Colon (tissue), 2 donors: ENCODE data around the gene BGLAP.

Experiments
- FAIRE-seq: peaks from 2 replicates; lab custom pipeline; 2012; peaks lifted over from hg19 to GRCh38; lab: Jason Lieb, UNC
- donor health status: control.
- donor health status: control.

BGLAP gene

DNA sequence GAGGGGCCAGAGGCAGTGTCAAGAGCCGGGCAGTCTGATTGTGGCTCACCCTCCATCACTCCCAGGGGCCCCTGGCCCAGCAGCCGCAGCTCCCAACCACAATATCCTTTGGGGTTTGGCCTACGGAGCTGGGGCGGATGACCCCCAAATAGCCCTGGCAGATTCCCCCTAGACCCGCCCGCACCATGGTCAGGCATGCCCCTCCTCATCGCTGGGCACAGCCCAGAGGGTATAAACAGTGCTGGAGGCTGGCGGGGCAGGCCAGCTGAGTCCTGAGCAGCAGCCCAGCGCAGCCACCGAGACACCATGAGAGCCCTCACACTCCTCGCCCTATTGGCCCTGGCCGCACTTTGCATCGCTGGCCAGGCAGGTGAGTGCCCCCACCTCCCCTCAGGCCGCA is at the start of gene BGLAP:
BGLAP (plus strand) TSS at position 259 of the 400 bp plus-strand sequence; CDS start at position 307, 48 bp downstream.
- FAIRE-seq = no peak

DNA sequence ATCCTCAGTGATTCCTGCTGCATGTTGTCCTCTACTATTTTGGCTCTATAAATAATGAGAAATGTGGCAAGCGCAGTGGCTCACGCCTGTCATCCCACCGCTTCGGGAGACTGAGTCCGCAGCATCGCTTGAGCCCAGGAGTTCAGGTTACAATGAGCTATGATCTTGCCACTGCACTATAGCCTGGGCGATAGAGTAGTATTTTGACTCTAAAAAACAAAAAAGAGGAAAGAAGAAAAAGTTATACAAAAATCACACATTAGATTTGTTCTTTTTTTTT is 48.8 kb upstream of the BGLAP start:
- no peak for FAIRE-seq

DNA sequence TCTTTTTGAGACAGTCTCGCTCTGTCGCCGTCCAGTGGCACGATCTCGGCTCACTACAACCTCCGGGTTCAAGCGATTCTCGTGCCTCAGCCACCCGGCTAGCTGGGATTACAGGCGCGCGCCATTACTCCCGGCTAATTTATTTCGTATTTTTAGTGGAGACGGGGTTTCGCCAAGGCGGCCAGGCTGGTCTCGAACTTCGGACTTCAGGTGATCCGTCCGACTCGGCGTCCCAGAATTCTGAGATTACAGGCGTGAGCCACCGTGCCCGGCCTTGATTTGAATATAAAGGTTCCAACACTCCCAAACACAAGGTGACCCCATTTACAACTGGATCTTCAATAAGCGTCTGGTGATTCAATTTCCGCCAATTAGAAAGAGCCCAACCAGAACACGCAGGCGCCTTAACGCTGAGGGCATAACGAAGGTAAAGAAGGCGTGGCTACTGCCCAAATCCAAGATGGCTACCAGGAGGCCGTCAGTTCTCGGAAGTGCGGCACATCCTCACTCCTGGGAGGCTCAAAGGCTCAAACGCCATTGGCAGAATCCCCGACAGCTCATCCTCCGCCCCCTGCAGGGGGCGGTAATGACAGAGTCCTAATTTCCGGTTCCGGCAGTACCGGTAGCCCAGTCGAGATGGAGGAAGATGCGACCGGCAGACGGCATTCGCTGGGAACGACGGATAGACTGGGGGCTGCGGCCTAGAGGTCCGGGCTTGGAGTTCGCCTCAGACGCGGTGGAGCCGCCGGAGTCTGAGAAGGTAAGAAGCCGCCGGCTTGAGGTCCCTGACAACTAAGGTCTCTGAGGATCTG is 48.3 kb upstream of the BGLAP start, which contains the start of gene SLC25A44:
SLC25A44 (plus strand) TSS at position 617 of the 812 bp plus-strand sequence. CDS start 5,744 bp downstream, outside the sequence.
- peak; percentile 91 for FAIRE-seq

DNA sequence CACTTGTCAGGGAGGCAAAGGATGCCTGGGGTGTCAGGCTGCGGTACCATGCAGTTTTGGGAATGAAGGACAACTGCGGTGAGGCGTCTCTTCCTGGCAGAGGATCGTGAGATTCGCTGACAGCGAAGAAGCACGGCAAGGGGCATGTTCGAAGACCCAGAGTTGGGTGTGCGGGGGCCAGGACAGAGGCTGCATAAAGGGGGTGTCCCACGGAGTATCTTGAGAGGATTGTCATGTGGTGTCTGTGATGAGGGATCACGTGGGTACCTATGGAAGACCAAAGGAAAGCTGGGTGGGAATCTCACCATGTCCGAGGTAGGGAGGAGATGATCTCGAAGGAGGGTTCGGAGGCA is 47.7 kb upstream of the BGLAP start:
- FAIRE-seq = no peak

DNA sequence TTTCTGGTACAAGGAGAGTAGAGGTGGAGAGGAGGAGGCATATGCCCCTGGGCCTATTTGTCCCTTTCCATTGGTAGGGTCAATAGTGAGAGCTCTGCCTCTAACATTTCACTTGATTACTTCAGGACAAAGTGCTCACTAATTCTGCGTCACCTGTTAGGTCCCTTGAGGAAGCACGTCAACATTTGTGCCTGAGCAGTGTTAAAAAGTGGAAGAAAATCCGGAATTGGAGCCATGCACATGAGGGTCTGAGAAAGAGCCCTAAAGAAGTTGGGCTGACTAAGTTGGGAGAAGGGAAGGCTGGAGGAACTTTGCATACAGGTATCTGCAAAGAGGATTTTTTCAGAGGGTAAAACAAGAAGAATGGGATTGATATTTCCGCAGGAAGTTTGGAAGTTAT is 46.1 kb upstream of the BGLAP start:
- no peak for FAIRE-seq

DNA sequence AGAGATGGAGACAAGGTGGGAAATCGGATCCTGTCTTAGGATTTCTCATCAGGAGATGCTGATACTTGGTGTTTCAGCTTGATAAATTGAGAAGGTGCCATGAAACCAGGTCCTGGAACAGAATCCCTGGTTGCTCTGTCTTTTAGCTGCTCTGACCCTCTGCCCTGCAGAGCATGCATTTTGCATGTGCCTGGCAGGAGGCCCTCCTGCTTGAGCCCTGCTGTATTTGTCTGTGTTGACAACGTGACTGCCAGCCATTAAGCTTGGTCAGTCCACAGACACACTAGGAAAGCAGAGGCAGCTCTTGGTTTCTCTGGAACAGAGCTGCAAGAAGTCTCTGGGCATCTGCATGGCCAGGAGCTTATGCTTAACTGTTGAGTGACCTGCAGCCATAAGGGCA is 45.5 kb upstream of the BGLAP start:
- FAIRE-seq = no peak

DNA sequence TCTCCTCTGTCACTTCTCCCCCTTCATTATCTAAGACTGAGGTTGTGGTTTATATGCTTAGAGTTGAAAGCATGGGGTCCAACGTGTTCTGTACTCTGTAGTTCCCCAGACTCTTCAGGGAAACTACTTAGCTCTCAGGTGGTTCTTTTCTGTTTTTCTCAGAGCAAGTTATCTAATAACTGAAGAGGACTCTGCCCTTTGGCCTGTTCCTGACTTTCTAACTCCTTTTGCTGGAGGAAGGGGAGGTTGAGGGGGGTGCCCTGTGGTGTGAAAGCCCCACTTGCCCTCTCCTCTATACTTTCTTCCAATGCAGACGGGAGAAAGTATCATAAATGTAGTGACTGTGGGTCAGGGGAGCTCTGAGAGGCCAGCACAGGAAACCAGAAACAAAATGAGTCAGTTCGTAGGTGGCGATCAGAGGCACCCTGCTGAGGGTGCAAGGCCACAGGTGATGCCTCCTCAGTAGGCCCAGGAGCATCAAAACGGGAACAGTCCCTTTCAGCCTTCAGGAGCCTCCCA is 43.1 kb upstream of the BGLAP start:
- no peak for FAIRE-seq

DNA sequence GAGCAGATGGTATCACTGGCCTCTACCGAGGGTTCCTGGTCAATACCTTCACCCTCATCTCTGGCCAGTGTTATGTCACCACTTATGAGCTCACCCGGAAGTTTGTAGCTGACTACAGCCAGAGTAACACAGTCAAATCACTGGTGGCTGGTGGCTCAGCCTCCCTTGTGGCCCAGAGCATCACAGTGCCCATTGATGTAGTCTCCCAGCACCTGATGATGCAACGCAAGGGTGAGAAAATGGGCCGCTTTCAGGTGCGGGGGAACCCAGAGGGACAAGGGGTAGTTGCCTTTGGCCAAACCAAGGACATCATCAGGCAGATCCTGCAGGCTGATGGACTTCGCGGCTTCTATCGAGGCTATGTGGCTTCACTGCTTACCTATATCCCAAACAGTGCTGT is 41.9 kb upstream of the BGLAP start:
- no peak for FAIRE-seq

DNA sequence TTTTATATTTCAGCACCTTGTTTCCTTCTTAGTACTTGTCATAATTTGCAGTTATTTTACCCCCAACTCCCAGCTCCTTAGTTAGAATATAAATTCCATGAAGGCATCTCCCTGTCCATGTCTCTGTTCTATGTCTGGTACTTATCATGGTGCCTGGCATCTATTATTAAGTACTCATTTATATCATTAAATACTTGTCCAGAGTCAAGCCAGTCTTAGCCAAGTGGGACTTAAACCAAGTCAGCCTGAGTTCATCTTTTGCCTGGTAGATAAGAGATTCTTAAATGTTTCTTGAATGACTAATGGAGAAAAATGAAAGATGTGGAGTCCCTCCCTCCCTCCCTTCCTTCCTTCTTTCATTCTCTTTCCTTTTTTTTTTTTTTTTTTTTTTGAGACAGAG is 38.7 kb upstream of the BGLAP start:
- no peak for FAIRE-seq

DNA sequence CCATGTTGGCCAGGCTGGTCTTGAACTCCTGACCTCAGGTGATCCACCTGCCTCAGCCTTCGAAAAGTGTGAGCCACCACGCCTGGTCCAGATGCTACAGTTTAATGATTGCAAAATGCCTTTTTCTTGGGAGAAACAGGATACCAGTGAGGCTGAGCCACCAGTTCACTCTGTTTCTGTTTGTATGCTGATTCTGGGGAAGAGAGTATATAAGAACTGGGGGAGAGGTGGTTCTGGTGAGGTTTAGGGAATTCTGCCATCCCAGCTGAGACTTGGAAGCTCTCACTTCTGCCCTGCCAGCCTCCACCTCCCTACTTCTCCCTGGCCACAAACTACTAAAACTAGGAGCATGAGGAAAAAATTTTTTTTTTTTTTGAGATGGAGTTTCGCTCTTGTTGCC is 37.3 kb upstream of the BGLAP start:
- no peak for FAIRE-seq

DNA sequence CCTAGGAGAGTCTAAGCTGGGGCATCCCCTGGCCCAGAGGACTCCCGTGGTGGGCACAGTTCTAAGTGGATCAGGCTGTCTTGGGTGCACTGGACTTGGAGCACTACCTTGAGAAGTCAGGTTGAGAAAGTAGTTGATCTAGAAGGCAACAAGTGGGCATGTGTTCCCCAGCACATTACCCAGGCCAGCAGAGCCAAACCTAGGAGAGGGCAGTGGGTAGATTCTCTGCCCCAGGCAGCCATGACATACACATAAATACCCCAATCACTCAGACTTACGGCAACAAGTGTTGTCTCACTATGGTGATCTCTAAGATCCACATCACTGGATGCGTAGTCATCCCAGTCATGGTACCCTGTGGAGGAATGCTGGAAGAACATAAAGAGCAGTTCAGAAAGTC is 30.7 kb upstream of the BGLAP start:
- no peak for FAIRE-seq

DNA sequence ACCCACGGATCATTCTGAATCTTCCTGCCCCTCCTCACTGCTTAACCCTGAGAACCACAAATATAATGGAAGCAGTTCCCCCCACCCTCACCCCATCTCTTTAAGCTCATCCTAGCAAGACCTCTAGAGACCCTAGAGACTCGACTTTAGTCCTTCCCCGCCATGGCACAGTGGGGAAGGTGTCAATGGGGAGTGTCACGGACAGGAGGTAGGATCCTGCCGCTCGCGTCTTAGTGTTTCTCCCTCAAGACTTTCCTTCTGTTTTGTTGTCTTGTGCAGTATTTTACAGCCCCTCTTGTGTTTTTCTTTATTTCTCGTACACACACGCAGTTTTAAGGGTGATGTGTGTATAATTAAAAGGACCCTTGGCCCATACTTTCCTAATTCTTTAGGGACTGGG is 29.9 kb upstream of the BGLAP start:
- no peak for FAIRE-seq

DNA sequence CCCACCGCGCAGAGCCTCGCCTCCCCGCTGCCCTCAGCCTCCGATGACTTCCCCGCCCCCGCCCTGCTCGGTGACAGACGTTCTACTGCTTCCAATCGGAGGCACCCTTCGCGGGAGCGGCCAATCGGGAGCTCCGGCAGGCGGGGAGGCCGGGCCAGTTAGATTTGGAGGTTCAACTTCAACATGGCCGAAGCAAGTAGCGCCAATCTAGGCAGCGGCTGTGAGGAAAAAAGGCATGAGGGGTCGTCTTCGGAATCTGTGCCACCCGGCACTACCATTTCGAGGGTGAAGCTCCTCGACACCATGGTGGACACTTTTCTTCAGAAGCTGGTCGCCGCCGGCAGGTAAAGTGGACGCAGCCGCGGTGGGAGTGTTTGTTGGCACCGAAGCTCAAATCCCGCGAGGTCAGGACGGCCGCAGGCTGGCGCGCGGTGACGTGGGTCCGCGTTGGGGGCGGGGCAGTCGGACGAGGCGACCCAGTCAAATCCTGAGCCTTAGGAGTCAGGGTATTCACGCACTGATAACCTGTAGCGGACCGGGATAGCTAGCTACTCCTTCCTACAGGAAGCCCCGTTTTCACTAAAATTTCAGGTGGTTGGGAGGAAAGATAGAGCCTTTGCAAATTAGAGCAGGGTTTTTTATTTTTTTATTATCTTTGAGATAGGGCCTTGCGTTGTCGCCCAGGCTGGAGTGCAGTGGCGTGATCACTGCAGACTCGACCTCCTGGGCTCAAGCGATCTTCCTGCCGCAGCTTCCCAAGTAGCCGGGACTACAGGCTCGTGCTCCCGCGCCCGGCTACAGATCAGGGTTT is 28.9 kb upstream of the BGLAP start, which contains the start of gene PMF1:
PMF1 (plus strand) TSS at position 175 of the 811 bp plus-strand sequence; CDS start at position 184, 9 bp downstream.
- no peak for FAIRE-seq

DNA sequence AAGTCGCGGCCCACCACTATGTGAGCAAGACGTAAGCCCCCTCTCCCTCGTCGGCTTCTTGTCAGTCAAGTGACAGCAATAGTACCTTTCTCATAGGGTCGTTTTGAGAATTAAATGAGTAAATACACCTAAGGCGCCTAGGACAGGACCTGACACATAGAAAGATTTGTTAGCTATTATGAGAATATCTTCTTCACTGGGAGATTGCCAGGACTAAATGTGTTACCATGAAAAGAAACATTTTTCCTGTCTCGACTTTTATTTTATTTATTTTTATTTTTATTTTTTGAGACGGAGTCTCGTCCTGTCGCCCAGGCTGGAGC is 28.4 kb upstream of the BGLAP start:
- FAIRE-seq = no peak

DNA sequence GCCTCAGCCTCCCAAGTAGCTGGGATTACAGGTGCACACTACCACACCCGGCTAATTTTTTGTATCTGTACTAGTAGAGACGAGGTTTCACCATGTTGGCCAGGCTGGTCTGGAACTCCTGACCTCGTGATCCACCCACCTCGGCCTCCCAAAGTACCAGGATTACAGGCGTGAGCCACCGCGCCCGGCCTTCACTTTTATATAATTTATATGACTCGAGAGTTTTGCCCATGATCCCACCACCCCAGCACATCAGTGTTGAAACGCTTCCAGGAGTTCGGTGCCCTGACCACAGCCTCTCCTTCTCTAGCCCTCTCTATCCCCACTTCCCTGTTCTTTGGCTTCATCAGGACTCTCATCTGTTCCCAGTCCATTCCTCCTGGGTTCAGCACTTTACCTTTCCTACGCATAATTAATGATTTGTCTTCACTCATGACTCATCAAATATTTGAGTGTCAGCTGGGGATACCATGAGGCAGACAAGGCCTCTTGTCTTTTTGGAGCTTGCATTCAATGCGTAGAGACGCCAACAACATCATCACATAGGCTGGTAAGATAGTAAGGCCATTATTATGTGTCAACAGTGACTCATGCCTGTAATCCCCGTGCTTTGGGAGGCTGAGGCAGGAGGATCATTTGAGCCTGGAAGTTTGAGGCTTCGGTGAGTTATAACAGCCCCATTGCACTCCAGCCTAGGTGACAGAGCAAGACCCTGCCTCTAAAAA is 27.8 kb upstream of the BGLAP start:
- FAIRE-seq = no peak

DNA sequence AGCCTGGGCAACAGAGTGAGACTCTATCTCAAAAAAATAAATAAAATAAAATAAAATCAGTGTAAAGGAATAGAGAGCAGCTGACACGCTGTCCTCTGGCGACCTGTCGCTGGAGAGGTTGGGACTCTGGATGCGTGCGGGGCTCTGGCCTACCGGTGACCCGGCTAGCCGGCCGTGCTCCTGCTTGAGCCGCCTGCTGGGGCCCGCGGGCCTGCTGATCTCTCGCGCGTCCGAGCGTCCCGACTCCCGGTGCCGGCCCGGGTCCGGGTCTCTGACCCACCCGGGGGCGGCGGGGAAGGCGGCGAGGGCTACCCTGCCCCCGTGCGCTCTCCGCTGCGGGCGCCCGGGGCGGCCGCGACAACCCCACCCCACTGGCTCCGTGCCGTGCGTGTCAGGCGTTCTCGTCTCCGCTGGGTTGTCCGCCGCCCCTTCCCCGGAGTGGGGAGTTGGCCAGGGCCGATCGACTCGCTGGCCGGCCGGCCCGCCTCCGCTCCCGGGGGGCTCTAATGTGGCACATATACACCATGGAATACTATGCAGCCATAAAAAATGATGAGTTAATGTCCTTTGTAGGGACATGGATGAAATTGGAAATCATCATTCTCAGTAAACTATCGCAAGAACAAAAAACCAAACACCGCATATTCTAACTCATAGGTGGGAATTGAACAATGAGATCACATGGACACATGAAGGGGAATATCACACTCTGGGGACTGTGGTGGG is 25.5 kb upstream of the BGLAP start:
- peak; percentile 98 for FAIRE-seq

DNA sequence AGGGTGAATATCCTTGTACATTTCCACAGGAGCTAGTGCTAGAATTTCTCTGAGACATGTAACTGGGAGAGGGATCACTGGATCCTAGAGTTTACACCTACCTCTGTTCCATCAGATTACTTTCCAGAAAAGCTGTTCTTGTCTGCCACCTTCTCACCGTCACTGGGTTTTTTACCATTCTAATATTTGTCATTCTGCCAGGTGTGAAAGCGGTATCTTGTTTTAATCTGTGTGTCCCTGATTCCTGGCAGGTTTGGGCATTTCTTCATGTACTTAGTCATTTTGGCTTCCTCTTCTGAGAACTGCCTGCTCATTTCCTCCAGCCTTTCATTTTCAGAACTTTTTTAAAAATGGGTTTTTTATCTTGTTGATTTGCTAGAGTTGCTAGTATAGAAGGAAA is 24.1 kb upstream of the BGLAP start:
- no peak for FAIRE-seq

DNA sequence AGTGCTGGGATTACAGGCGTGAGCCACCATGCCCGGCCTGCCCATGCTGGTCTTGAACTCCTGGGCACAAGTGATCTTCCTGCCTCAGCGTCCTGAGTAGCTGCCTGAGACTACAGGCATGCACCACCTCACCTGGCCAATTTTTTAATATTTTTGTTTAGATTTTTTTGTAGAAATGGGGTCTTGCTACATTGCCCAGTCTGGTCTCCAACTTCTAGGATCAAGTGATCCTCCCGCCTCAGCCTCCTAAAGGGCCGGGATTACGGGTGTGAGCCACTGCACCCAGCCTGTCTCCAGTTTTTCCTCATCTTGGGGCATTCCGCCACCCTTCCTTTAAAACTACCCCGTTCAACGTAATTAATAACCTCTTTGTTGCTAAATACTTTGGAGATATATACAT is 21.8 kb upstream of the BGLAP start:
- no peak for FAIRE-seq

DNA sequence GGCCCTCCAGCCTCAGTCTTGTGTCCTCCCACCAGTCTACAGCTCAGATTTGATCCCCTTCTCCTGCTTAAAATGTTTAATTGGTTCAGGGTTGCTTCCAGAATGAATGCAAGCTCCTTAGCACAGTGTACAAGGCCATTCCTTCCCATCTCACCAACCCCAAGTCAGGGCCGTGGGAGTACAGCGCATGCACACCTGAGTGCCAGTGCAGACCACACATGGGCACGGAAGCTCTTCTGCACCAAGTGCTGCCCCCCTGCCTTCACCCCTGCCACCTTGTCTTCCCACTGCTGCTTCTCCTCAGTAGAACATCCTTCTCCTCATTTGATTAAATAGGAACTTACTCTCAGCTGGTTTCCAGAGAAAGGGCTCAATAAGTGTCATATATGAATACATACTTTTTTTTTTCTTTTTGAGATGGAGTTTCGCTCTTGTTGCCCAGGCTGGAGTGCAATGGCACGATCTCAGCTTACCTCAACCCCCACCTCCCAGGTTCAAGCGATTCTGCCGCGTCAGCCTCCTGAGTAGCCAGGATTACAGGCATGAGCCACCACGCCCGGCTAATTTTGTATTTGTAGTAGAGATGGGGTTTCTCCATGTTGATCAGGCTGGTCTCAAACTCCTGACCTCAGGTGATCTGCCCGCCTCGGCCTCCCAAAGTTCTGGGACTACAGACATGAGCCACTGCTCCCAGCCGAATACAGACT is 19.8 kb upstream of the BGLAP start:
- no peak for FAIRE-seq

DNA sequence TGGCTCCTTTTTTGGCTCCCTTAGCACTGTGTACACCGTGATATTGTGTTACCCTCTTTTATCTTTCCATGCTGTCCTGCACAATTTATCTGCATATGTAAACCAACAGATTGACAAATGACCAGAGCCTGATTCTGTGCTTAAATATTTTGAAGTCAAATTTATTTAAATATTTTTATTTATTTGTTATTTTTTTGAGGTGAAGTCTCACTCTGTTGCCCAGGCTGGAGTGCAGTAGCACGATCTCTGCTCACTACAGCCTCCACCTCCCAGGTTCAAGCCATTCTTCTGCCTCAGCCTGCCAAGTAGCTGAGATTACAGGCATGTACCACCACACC is 16.3 kb upstream of the BGLAP start:
- FAIRE-seq = no peak

DNA sequence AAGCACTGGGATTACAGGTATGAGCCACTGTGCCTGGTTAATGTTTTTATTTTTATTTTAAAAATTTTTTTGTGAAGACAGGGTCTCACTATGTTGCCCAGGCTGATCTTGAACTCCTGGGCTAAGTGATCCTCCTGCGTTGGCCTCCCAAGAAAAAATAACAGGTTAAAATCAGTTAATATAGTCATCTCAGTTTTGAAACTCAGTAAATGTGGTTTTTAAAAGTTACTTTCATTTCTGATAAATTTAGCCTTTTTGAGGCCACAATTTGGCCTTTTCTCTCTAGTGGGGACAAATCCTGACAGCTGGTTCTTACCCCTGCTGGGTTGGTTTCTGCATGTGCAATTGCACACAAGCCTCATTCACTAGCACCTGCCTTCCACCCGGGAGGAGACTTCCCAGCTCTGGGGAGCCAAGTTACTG is 15.9 kb upstream of the BGLAP start:
- no peak for FAIRE-seq

DNA sequence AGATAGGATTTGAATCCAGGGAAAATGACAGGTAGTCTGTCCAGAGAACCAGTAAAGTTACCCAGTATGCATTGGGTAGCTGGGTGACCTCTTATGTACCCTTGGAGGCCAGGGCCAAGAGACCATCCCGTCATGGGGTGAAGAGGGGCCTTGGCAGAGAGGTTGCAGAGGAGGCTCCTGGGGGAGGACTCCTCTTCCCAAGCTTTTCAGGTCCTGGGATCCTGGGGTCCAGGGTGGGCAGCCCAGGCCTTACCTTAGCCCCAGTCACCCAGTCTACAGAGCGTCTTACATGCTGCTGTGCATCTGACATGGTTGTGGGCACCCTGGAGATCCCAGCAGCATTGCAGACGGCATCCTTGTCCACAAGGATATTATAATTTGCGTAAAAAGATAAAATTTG is 15.2 kb upstream of the BGLAP start:
- no peak for FAIRE-seq
